IMR-90 (cell line): ENCODE results near the gene NFKB1. TPM values are rescaled to one million over a fixed set of nuclear protein-coding genes. Genes with fewer than 3 reads are reported as not detected.

ENCODE experiments used
- ATAC-seq: fragments of 200-7000 bp; cut with Tn5 transposase; 2 replicates; pipeline ENCODE4 v1.9.1; 2020; ENCODE audit warnings: low read depth, mild to moderate bottlenecking, moderate library complexity
- BruUV-seq: library from RNA; stranded (reverse); fragments of 400-500 nt; replicated peaks from 2 replicates; lab custom pipeline; 2021; lab: Mats Ljungman, UMichigan
- CTCF ChIA-PET: fragments of 300-600 bp; formaldehyde crosslinking; extraction: SDS; loops from one replicate; lab custom pipeline; 2021; ENCODE audit warnings: antibody characterized with exemption; lab: Yijun Ruan, JAX
- POLR2A ChIA-PET: fragments of 300-600 bp; sonication (Branson Sonifier 250); formaldehyde crosslinking; loops from one replicate; lab custom pipeline; 2022; ENCODE audit warnings: antibody characterized with exemption; ENCODE audit not compliant: unreplicated experiment; lab: Charles Lee
- DNase-seq: peaks from one replicate; pipeline ENCODE4 v3.0.0; 2013
- H2AFZ ChIP-seq: replicated peaks from 2 replicates; pipeline ENCODE3; 2013; ENCODE audit warnings: low read length, mild to moderate bottlenecking; ENCODE audit not compliant: poor library complexity
- H2AK5ac ChIP-seq: 2 replicates; pipeline ENCODE4 v1.6.1; 2013; ENCODE audit warnings: low read depth, low read length, inconsistent platforms
- H2AK9ac ChIP-seq: replicated peaks from 2 replicates; pipeline ENCODE3; 2013; ENCODE audit warnings: mild to moderate bottlenecking, low read depth, low read length, moderate library complexity; ENCODE audit not compliant: poor library complexity
- H2BK120ac ChIP-seq: 2 replicates; pipeline ENCODE4 v1.6.1; 2013; ENCODE audit warnings: low read depth, low read length, inconsistent platforms
- H2BK15ac ChIP-seq: 3 replicates; pipeline ENCODE4 v1.6.1; 2013; ENCODE audit warnings: low read depth, low read length, inconsistent platforms
- H2BK20ac ChIP-seq: 2 replicates; pipeline ENCODE4 v1.6.1; 2013; ENCODE audit warnings: low read depth, mild to moderate bottlenecking, inconsistent platforms, low read length, moderate library complexity
- H2BK5ac ChIP-seq: 2 replicates; pipeline ENCODE4 v1.6.1; 2013; ENCODE audit warnings: mild to moderate bottlenecking, low read depth, low read length, inconsistent platforms; ENCODE audit not compliant: poor library complexity, severe bottlenecking
- H3K14ac ChIP-seq: replicated peaks from 2 replicates; pipeline ENCODE4 v1.6.1; 2013; ENCODE audit warnings: low read depth, low read length, inconsistent platforms
- H3K18ac ChIP-seq: 2 replicates; pipeline ENCODE4 v1.6.1; 2013; ENCODE audit warnings: low read depth, low read length, control low read depth
- H3K23ac ChIP-seq: 2 replicates; pipeline ENCODE4 v1.6.1; 2013; ENCODE audit warnings: low read depth, low read length, inconsistent platforms
- H3K27ac ChIP-seq: 2 replicates; pipeline ENCODE4 v1.5.1; 2013; ENCODE audit warnings: mild to moderate bottlenecking, control low read depth, low read length; ENCODE audit not compliant: insufficient read depth
- H3K27me3 ChIP-seq: 2 replicates; pipeline ENCODE4 v1.6.1; 2013; ENCODE audit warnings: low read length; ENCODE audit not compliant: control insufficient read depth, insufficient read depth
- H3K36me3 ChIP-seq: 2 replicates; pipeline ENCODE4 v1.6.1; 2013; ENCODE audit warnings: low read length, mixed read lengths; ENCODE audit not compliant: control insufficient read depth, insufficient read depth
- H3K4ac ChIP-seq: 2 replicates; pipeline ENCODE4 v1.6.1; 2013; ENCODE audit warnings: low read depth, low read length, inconsistent platforms
- H3K4me1 ChIP-seq: 2 replicates; pipeline ENCODE4 v1.6.1; 2013; ENCODE audit warnings: low read length, mixed read lengths; ENCODE audit not compliant: control insufficient read depth, insufficient read depth
- H3K4me2 ChIP-seq: 2 replicates; pipeline ENCODE4 v1.6.1; 2013; ENCODE audit warnings: low read depth, mild to moderate bottlenecking, control low read depth, low read length, moderate library complexity
- H3K4me3 ChIP-seq: 2 replicates; pipeline ENCODE4 v1.5.1; 2013; ENCODE audit warnings: low read depth, mild to moderate bottlenecking, control low read depth, low read length, moderate library complexity; ENCODE audit not compliant: insufficient read depth
- H3K56ac ChIP-seq: 2 replicates; pipeline ENCODE4 v1.6.1; 2013; ENCODE audit warnings: low read length, inconsistent platforms; ENCODE audit not compliant: insufficient read depth; ENCODE audit errors: extremely low read depth
- H3K79me1 ChIP-seq, 2 experiments: 2 replicates each; pipeline ENCODE4 v1.6.1; 2013; ENCODE audit warnings: low read length in 2 of 2, inconsistent platforms in 1 of 2, low read depth in 1 of 2
- H3K9ac ChIP-seq: 2 replicates; pipeline ENCODE4 v1.6.1; 2013; ENCODE audit warnings: low read depth, low read length, control low read depth
- H3K9me1 ChIP-seq: 2 replicates; pipeline ENCODE4 v1.6.1; 2013; ENCODE audit warnings: low read length, inconsistent platforms; ENCODE audit not compliant: insufficient read depth
- H3K9me3 ChIP-seq: 2 replicates; pipeline ENCODE4 v1.6.1; 2013; ENCODE audit warnings: low read length; ENCODE audit not compliant: control insufficient read depth, insufficient read depth
- H4K20me1 ChIP-seq: 2 replicates; pipeline ENCODE4 v1.6.1; 2013; ENCODE audit warnings: low read length, inconsistent platforms; ENCODE audit not compliant: insufficient read depth
- H4K5ac ChIP-seq: 2 replicates; pipeline ENCODE4 v1.6.1; 2013; ENCODE audit warnings: mild to moderate bottlenecking, low read depth, low read length, control low read depth
- H4K8ac ChIP-seq, 2 experiments: 2 replicates each; pipeline ENCODE4 v1.6.1; 2013; ENCODE audit warnings: low read depth in 2 of 2, low read length in 2 of 2, control low read depth in 1 of 2, inconsistent platforms in 1 of 2
- H4K91ac ChIP-seq: 2 replicates; pipeline ENCODE4 v1.6.1; 2013; ENCODE audit warnings: low read depth, low read length, inconsistent platforms; ENCODE audit not compliant: insufficient read depth
- SMC3 ChIP-seq: fragments of 150-350 bp; IDR thresholded peaks from 2 replicates; pipeline ENCODE4 v1.6.1; 2016; ENCODE audit warnings: low read depth, mild to moderate bottlenecking, antibody characterized with exemption, low read length, moderate library complexity
- WGBS, 2 experiments: methylation state at CpG; one replicate each; pipeline versions ENCODE4 v1.1.5 to v1.1.7; 2013; ENCODE audit warnings: missing lambda C conversion rate in 2 of 2; ENCODE audit not compliant: insufficient read length in 1 of 2; ENCODE audit errors: extremely low coverage in 2 of 2; 5-methylcytosine and 5-hydroxymethylcytosine counted together
- dilution Hi-C: fragments of 300-500 bp; cut with HindIII; formaldehyde crosslinking; loops from one replicate; pipeline ENCODE4 v1.14.3; 2018; ENCODE audit warnings: low sequenced_read_pairs; ENCODE audit not compliant: unreplicated experiment
- in situ Hi-C: fragments of 300-500 bp; cut with MboI; formaldehyde crosslinking; loops from 3 replicates; pipeline ENCODE4 v1.14.3; 2019; ENCODE audit warnings: low sequenced_read_pairs, inconsistent platforms, mixed read lengths
- intact Hi-C: fragments of 100-400 bp; cut with micrococcal nuclease; formaldehyde crosslinking; loops from 2 replicates; pipeline ENCODE4 v1.10.0; 2022
- polyA plus RNA-seq, 3 experiments: library from polyadenylated mRNA; depleted of rRNA; stranded (reverse); fragments of >200 nt; gene quantifications; 2 replicates each; pipeline ENCODE4 v1.2.3, GENCODE V29; 2012; ENCODE audit warnings: low replicate concordance in 1 of 3
- total RNA-seq: library from RNA; depleted of rRNA; stranded (reverse); fragments of >200 nt; gene quantifications from 2 replicates; pipeline ENCODE4 v1.2.3, GENCODE V29; 2012

NFKB1 gene
- total and polyA plus RNA-seq, 2 of the 4 experiments (the other 2 are of a cell fraction): 19.8 to 24.6 TPM

- H3K4me3 ChIP-seq: no peak overlapping the region
- no peak overlapping the region for H3K4ac ChIP-seq
- no peaks in the 10 kb centered on the region for H3K9me3 ChIP-seq
- no peaks in the 10 kb centered on the region for H4K20me1 ChIP-seq
- no peak overlapping the region for H3K56ac ChIP-seq
- no peak overlapping the region for H3K18ac ChIP-seq
- no peak overlapping the region for H4K8ac ChIP-seq
- no peak overlapping the region for H2AK5ac ChIP-seq
- H3K4me1 ChIP-seq: no peaks in the 10 kb centered on the region
- no peak overlapping the region for H3K27ac ChIP-seq
- no peak for TF ChIP-seq SMC3
- no peak overlapping the region for H2BK20ac ChIP-seq
- no peak for ATAC-seq
- no peak overlapping the region for H2BK120ac ChIP-seq
- H4K91ac ChIP-seq: no peak overlapping the region
- H2AFZ ChIP-seq: no peak overlapping the region
- H3K36me3 ChIP-seq: no peaks in the 10 kb centered on the region
- no peak overlapping the region for H2AK9ac ChIP-seq
- H3K9me1 ChIP-seq: no peaks in the 10 kb centered on the region
- H4K5ac ChIP-seq: no peak overlapping the region
- WGBS, 2 experiments: no CpG with 5 or more reads among the region's 1 CpG
- ChIA-PET CTCF (no interaction called here), POLR2A (no interaction called here)
- no peak overlapping the region for H3K4me2 ChIP-seq
- no peak for DNase-seq
- H2BK15ac ChIP-seq: no peak overlapping the region
- intact Hi-C loops (no loop called here), dilution Hi-C loops (no loop called here), in situ Hi-C loops (no loop called here)
- no peak overlapping the region for H3K9ac ChIP-seq
- H3K79me1 ChIP-seq: no peaks in the 10 kb centered on the region
- no TSS peak for BruUV-seq
- H3K27me3 ChIP-seq: peaks cover 10% of the 10 kb centered on the region
- H2BK5ac ChIP-seq: no peak overlapping the region
- no peak overlapping the region for H3K23ac ChIP-seq
- H3K14ac ChIP-seq: no peak overlapping the region
Observed at GRCh38 chr4:102469806-102470205, 31.4 kb upstream of the NFKB1 start.
